Left lung (tissue), 14 donors: ENCODE results near the gene PLBD1. TPM values are rescaled to one million over a fixed set of nuclear protein-coding genes. Genes with fewer than 3 reads are reported as not detected.

ENCODE experiments used
- ATAC-seq: fragments of 200-7000 bp; cut with Tn5 transposase; one replicate; pipeline ENCODE4 v1.9.1; 2020; ENCODE audit warnings: moderate library complexity
- DNase-seq, 4 donors: peaks; one replicate each; pipeline ENCODE4 v3.0.0-alpha.2; 2013 to 2020
- H3K27ac ChIP-seq, 2 donors: fragments of 200-600 bp; sonication (generic) in 1 of 2; one replicate each; pipeline versions ENCODE4 v1.5.0 to v1.8.0; 2020 to 2021
- H3K27me3 ChIP-seq, 2 donors: fragments of 200-600 bp; sonication (generic) in 1 of 2; one replicate each; pipeline versions ENCODE4 v1.5.0 to v1.8.0; 2020 to 2021
- H3K36me3 ChIP-seq, 2 donors: fragments of 200-600 bp; sonication (generic) in 1 of 2; one replicate each; pipeline versions ENCODE4 v1.5.0 to v1.8.0; 2020 to 2021
- H3K4me1 ChIP-seq, 2 donors: fragments of 200-600 bp; one replicate each; pipeline ENCODE4 v1.8.0; 2021
- H3K4me3 ChIP-seq, 2 donors: fragments of 200-600 bp; sonication (generic) in 1 of 2; one replicate each; pipeline versions ENCODE4 v1.5.0 to v1.8.0; 2020 to 2021; ENCODE audit warnings: mild to moderate bottlenecking in 1 of 2
- H3K9me3 ChIP-seq, 2 donors: fragments of 200-600 bp; sonication (generic) in 1 of 2; one replicate each; pipeline versions ENCODE4 v1.5.0 to v1.8.0; 2020 to 2021
- CTCF ChIP-seq, 2 donors: fragments of 200-600 bp; sonication (generic) in 1 of 2; IDR thresholded peaks; one replicate each; pipeline versions ENCODE4 v1.5.0 to v1.8.0; 2021; ENCODE audit warnings: antibody characterized with exemption in 2 of 2
- intact Hi-C, 2 donors: fragments of 100-400 bp; cut with DNase I; formaldehyde crosslinking; loops; one replicate each; pipeline versions ENCODE4 v1.11.2 to v1.14.2; 2022
- long read RNA-seq, 12 donors: library from polyadenylated mRNA in 2 of 12; unstranded in 2 of 12; transcript quantifications; one replicate each; pipeline ENCODE4 v2.0.0 and lab custom pipeline, GENCODE V29; 2019 to 2026
- polyA plus RNA-seq, 6 donors: library from polyadenylated mRNA; unstranded; fragments of 120-200 nt; gene quantifications; one replicate each; pipeline ENCODE4 v1.2.1, GENCODE V29; 2013; ENCODE audit not compliant: insufficient read length in 6 of 6
- total RNA-seq, 2 donors: library from RNA; stranded (reverse); fragmentation: NEBNext Ultra II Directional; extraction: Animal tissue kit (Norgen Biotek cat#: 25700); gene quantifications; one replicate each; pipeline ENCODE4 v1.2.1, GENCODE V29; 2021
- donor health status: DM: no; HTN: yes; CAD: no.
- donor health status: DM: no; HTN: no; CAD: no.

PLBD1 gene
- total RNA-seq (10 to 100 TPM; 29.3 to 44.8 TPM), polyA plus RNA-seq (10 to 100 TPM; 26.3 to 34.8 (median 30.5) TPM)
- long read RNA-seq, donor 1, transcript PLBD1-201 (11 exons, 2,426 nt): major isoform, 12 of 34 reads
- long read RNA-seq, donor 1, partial matches to known transcripts: 21 of 34 reads
- long read RNA-seq, donor 1, other reads (novel, unspliced or antisense): 0 of 34 reads
- long read RNA-seq, donor 2, transcript PLBD1-201 (11 exons, 2,426 nt): major isoform, 8 of 22 reads
- long read RNA-seq, donor 2, partial matches to known transcripts: 14 of 22 reads
- long read RNA-seq, donor 2, other reads (novel, unspliced or antisense): 0 of 22 reads
- long read RNA-seq, donor 3, transcript PLBD1-201 (11 exons, 2,426 nt): major isoform, 6 of 6 reads
- long read RNA-seq, donor 3, partial matches to known transcripts: 0 of 6 reads
- long read RNA-seq, donor 3, other reads (novel, unspliced or antisense): 0 of 6 reads
- long read RNA-seq, donor 4, transcript PLBD1-201 (11 exons, 2,426 nt): major isoform, 16 of 21 reads
- long read RNA-seq, donor 4, partial matches to known transcripts: 4 of 21 reads
- long read RNA-seq, donor 4, other reads (novel, unspliced or antisense): 1 of 21 reads
- long read RNA-seq, donor 5, transcript PLBD1-201 (11 exons, 2,426 nt): major isoform, 8 of 34 reads
- long read RNA-seq, donor 5, partial matches to known transcripts: 26 of 34 reads
- long read RNA-seq, donor 5, other reads (novel, unspliced or antisense): 0 of 34 reads
- long read RNA-seq, donor 6, transcript PLBD1-201 (11 exons, 2,426 nt): major isoform, 13 of 32 reads
- long read RNA-seq, donor 6, partial matches to known transcripts: 19 of 32 reads
- long read RNA-seq, donor 6, other reads (novel, unspliced or antisense): 0 of 32 reads
- long read RNA-seq, donor 7, transcript PLBD1-201 (11 exons, 2,426 nt): major isoform, 9 of 18 reads
- long read RNA-seq, donor 7, partial matches to known transcripts: 9 of 18 reads
- long read RNA-seq, donor 7, other reads (novel, unspliced or antisense): 0 of 18 reads
- long read RNA-seq, donor 8, transcript PLBD1-201 (11 exons, 2,426 nt): major isoform, 9 of 20 reads
- long read RNA-seq, donor 8, partial matches to known transcripts: 11 of 20 reads
- long read RNA-seq, donor 8, other reads (novel, unspliced or antisense): 0 of 20 reads
- long read RNA-seq, donor 9: 0 reads
- long read RNA-seq, donor 10, transcript PLBD1-201 (11 exons, 2,426 nt): major isoform, 32 of 36 reads
- long read RNA-seq, donor 10, partial matches to known transcripts: 2 of 36 reads
- long read RNA-seq, donor 10, other reads (novel, unspliced or antisense): 2 of 36 reads
- long read RNA-seq, donor 11: 0 reads
- long read RNA-seq, donor 12, transcript PLBD1-201 (11 exons, 2,426 nt): major isoform, 7 of 30 reads
- long read RNA-seq, donor 12, partial matches to known transcripts: 23 of 30 reads
- long read RNA-seq, donor 12, other reads (novel, unspliced or antisense): 0 of 30 reads

DNA sequence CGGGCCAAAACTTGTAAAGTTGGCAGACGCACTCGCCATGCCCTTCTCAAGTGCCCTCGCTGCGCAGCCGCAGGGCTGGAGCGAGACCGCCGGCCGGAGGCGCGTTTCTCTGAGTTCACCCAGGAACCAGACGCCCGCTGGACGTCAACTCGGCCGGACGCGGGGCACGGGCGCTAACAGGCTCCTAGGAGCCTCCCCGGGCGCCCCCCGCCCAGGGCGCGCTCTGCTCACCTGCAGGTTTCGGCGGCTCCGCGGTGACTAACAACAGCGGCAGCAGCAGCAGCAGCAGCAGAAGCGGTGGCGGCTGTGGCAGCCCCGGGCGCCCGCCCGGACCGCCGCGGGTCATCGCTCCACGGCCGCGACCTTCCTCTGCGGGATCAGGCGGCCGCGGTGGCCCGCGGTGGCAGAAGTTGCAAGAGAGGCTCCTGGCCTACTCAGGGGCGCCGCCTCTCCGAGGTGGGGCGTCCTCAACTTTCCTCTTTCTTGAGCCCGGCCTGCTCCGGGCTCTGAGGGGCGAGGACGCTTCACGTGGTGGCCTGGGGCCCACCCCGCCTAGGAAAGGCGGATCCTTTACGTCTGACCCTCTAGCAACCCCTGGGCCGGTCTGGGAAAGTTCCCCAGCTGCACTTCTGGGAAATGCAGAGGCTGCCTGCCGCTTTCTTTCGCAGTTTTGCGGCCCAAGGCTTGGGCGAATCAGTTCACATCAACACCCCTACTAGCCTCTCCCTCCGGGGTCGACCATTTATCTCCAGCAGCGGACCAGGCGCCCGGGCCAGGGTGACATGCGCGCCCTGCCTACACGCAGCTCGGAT is at the start of gene PLBD1:
Gene PLBD1 (minus strand): TSS at position 533 of the 812 bp plus-strand sequence. CDS start 187 bp downstream, at position 346.
- no peaks in the 10 kb centered on the region for H3K36me3 ChIP-seq
- peak within 1 kb of the TSS; percentile 54 to 60 for H3K4me3 ChIP-seq
- no peak for TF ChIP-seq CTCF (IDR thresholded peaks at IDR 0.05)
- no peaks in the 10 kb centered on the region for H3K9me3 ChIP-seq
- H3K4me1 ChIP-seq: peaks cover 0 to 54% of the 10 kb centered on the region in 2 donors
- intact Hi-C loops: no loop called here
- H3K27me3 ChIP-seq: peaks cover 0 to 14% of the 10 kb centered on the region in 2 donors
- peak within 1 kb of the TSS; percentile 54 to 94 for H3K27ac ChIP-seq
- ATAC-seq (peak; percentile 93), DNase-seq (peak; percentile 57 to 95 (median 78))

GRCh38 chr12:14614704-14615121 is 47.0 kb upstream of the PLBD1 start:
- Histone ChIP-seq H3K4me3 (no peak overlapping the region), H3K36me3 (no peaks in the 10 kb centered on the region), H3K27me3 (no peaks in the 10 kb centered on the region), H3K9me3 (peaks cover 0 to 14% of the 10 kb centered on the region in 2 donors), H3K4me1 (peaks cover 0 to 27% of the 10 kb centered on the region in 2 donors), H3K27ac (peak overlapping the region in 1 of 2 donors; percentile 26)
- TF ChIP-seq CTCF (IDR thresholded peaks at IDR 0.05): no peak
- intact Hi-C loops: no loop called here
- DNase-seq: no peak
- ATAC-seq: peak; percentile 38

DNA sequence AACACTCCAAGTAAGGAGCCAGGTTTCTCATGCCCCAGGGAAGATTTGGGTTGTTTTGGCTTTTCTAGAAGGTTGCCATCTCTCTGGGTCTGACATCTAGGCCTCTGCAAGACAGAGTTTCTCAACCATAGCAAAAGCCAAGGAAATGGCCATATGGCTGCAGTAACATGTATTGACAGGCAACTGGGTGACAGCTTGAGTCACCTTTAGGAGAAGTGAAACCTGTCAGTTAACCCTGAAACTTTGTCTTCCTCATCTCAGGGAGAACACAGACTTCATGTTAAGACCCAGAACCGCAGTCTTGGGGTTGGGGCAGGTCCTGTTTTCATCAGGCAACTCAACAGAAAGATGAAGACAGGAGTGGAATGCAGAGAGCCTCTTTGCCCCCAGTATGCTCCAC is 46.0 kb upstream of the PLBD1 start:
- peaks cover 0 to 19% of the 10 kb centered on the region in 2 donors for H3K9me3 ChIP-seq
- H3K36me3 ChIP-seq: no peaks in the 10 kb centered on the region
- intact Hi-C loops: no loop called here
- no peak overlapping the region for H3K4me3 ChIP-seq
- peak; percentile 35 for ATAC-seq
- H3K27ac ChIP-seq: no peak overlapping the region
- H3K4me1 ChIP-seq: peaks cover 0 to 19% of the 10 kb centered on the region in 2 donors
- no peak for TF ChIP-seq CTCF (IDR thresholded peaks at IDR 0.05)
- no peak for DNase-seq
- no peaks in the 10 kb centered on the region for H3K27me3 ChIP-seq

DNA sequence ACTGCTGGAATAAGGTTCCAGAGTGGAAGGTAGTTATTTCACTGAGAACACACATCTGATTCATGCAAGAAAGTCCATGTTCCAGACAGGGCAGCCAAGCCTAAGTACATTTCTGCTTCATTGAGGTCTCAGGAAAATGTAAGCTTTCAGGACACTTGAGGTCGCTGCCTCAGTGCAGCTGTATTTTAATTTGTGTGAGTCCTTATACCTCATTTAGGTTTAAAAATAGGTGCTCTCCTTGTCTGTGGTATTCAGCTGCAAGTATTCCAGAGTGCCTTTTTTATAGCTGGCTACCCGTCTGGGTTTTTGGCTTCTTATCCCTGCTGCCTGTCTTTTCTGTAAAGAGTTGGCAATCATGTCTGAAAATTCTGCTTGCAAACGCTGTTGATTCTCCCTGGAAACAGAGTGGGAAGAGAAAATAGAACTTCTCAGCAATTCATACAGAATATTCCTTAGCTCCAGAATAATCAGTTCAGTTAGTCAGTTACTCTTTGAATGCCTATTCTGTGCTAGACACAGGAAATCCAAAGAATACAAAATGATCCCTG is 45.3 kb upstream of the PLBD1 start:
- intact Hi-C loops: no loop called here
- Histone ChIP-seq H3K27me3 (no peaks in the 10 kb centered on the region), H3K9me3 (peaks cover 0 to 24% of the 10 kb centered on the region in 2 donors), H3K36me3 (no peaks in the 10 kb centered on the region), H3K27ac (no peak overlapping the region), H3K4me3 (no peak overlapping the region), H3K4me1 (peaks cover 0 to 17% of the 10 kb centered on the region in 2 donors)
- ATAC-seq (no peak), DNase-seq (no peak)
- no peak for TF ChIP-seq CTCF (IDR thresholded peaks at IDR 0.05)
